ENCODE results near the gene EML5. TPM values are rescaled to one million over a fixed set of nuclear protein-coding genes. Genes with fewer than 3 reads are reported as not detected.
"Not testable (repeated sequence)": the region's sequence is repeated elsewhere in the genome, so short reads cannot be mapped to it uniquely, and the experiment has no call there.

The EML5 gene
- total and polyA plus RNA-seq, 5 donors = 0.14 to 0.82 (median 0.42) TPM

GRCh38 chr14:88825503-88825902 is 32.8 kb upstream of the EML5 start:
- Histone ChIP-seq H3K9me3 (ENCODE audit: control insufficient read depth, low read length) (no peaks in the 10 kb centered on the region), H3K27ac (ENCODE audit: low read length) (no peak overlapping the region), H3K27me3 (ENCODE audit: control insufficient read depth, insufficient read depth) (no peaks in the 10 kb centered on the region), H3K4me1 (ENCODE audit: control insufficient read depth, insufficient read depth, low read length) (no peaks in the 10 kb centered on the region), H3K4me3 (ENCODE audit: low read length) (no peak overlapping the region)
- DNase-seq (no peak), ATAC-seq (no peak)
- intact Hi-C loops (cut with DNase I) = no loop called here
- 96% methylated on average over 9 of the region's 9 CpGs for WGBS

- intact Hi-C loops (cut with DNase I) = no loop called here
- no peaks in the 10 kb centered on the region for H3K27me3 ChIP-seq (ENCODE audit: control insufficient read depth, insufficient read depth)
- 9% methylated on average over 5 of the region's 5 CpGs for WGBS
- H3K4me3 ChIP-seq (ENCODE audit: low read length) = peak overlapping the region; percentile 44
- DNase-seq = no peak
- no peak overlapping the region for H3K27ac ChIP-seq (ENCODE audit: low read length)
- ATAC-seq = no peak
- no peaks in the 10 kb centered on the region for H3K4me1 ChIP-seq (ENCODE audit: control insufficient read depth, insufficient read depth, low read length)
- H3K9me3 ChIP-seq (ENCODE audit: control insufficient read depth, low read length) = no peaks in the 10 kb centered on the region
Observed at GRCh38 chr14:88825078-88825458, 32.3 kb upstream of the EML5 start.

DNA sequence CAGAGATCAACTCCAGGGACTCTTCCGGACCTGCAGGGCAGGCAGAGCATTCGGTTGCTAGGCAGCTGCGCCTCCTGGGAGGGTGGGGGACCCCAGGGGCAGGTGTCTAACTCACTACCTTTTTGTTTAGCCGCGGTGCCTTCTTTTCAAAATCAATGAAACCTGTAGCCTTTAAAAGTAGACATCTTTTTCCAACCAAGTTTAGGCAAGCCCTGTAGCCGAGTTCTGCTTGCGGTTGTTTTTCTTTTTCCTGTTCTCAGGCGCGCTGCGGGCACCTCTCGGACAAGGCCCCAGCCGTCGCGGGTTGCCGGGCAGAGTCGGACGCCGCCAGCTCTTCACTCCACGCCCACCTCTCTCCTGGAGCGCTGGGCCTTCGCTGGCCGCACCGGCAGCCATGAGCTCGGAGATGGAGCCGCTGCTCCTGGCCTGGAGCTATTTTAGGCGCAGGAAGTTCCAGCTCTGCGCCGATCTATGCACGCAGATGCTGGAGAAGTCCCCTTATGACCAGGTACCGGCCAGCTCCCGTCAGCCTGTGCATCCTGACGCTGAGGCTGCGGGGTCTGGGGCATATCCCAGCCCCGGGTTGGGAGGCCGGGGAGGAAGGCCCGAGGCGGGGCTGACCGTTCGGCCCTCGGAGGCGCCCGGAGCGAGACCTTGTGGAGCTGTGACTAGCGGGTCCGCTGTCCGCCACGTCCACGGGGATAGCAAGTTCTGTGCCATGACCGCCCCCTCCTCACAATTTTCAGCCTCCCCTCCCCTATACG is 31.7 kb upstream of the EML5 start, which contains the start of gene TTC8:
Gene TTC8 (plus strand): TSS at position 338 of the 764 bp plus-strand sequence. CDS start 57 bp downstream, at position 395.
- DNase-seq (peak; percentile 91 to 94 (median 94)), ATAC-seq (peak; percentile 100)
- H3K4me3 ChIP-seq (ENCODE audit: low read length) = peak within 1 kb of the TSS; percentile 44
- H3K27me3 ChIP-seq (ENCODE audit: control insufficient read depth, insufficient read depth) = no peaks in the 10 kb centered on the region
- peak within 1 kb of the TSS; percentile 74 for H3K27ac ChIP-seq (ENCODE audit: low read length)
- no peaks in the 10 kb centered on the region for H3K4me1 ChIP-seq (ENCODE audit: control insufficient read depth, insufficient read depth, low read length)
- intact Hi-C loops (cut with DNase I) = no loop called here
- H3K9me3 ChIP-seq (ENCODE audit: control insufficient read depth, low read length) = no peaks in the 10 kb centered on the region
- under 1% methylated on average over 50 of the region's 50 CpGs for WGBS

GRCh38 chr14:88823968-88824313 is 31.2 kb upstream of the EML5 start:
- H3K27me3 ChIP-seq (ENCODE audit: control insufficient read depth, insufficient read depth) = no peaks in the 10 kb centered on the region
- ATAC-seq (no peak), DNase-seq (no peak)
- H3K4me3 ChIP-seq (ENCODE audit: low read length) = peak overlapping the region; percentile 44
- H3K4me1 ChIP-seq (ENCODE audit: control insufficient read depth, insufficient read depth, low read length) = no peaks in the 10 kb centered on the region
- H3K9me3 ChIP-seq (ENCODE audit: control insufficient read depth, low read length) = no peaks in the 10 kb centered on the region
- no peak overlapping the region for H3K27ac ChIP-seq (ENCODE audit: low read length)
- intact Hi-C loops (cut with DNase I) = no loop called here
- 9% methylated on average over 9 of the region's 9 CpGs for WGBS

DNA sequence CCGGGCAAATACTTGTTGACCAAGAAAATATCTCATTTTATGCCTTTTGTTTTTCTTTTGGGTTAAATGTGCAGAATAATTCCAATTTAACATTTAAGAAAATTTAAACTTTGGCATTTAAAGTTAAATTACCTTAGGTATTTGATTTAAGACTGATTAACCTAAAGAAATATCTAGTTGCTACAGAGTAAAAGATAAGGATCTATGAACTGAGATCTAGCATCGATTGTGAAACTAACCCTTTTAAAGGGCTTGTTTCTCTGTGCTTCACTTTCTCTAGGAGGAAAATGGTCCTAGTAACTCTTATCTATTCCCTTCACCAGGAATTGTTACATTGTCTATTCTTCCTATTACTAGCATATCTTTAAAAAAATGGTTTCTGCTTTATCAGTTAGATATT is 29.1 kb upstream of the EML5 start:
- H3K27me3 ChIP-seq (ENCODE audit: control insufficient read depth, insufficient read depth) = no peaks in the 10 kb centered on the region
- no peak overlapping the region for H3K4me3 ChIP-seq (ENCODE audit: low read length)
- no peaks in the 10 kb centered on the region for H3K4me1 ChIP-seq (ENCODE audit: control insufficient read depth, insufficient read depth, low read length)
- no peak overlapping the region for H3K27ac ChIP-seq (ENCODE audit: low read length)
- no peaks in the 10 kb centered on the region for H3K9me3 ChIP-seq (ENCODE audit: control insufficient read depth, low read length)
- ATAC-seq = no peak
- WGBS = 73% methylated on average over 2 of the region's 2 CpGs
- intact Hi-C loops (cut with DNase I) = no loop called here
- DNase-seq = no peak

DNA sequence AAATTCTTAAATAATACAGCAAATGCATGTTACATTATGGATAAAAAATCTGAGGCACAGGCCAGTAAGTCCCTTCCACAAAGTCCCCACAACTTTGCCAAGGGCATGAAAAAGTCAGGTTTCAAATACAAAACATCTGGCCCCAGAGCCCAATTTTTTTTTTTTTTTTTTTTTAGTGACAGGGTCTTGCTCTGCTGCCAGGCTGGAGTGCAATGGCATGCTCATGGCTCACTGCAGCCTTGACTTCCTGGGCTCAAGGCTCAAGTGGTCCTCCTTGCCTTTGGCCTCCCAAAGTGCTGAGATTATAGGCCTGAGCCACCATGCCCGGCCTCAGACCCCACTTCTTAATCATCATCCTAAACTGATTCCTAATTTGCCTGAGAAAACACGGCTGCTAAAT is 28.6 kb upstream of the EML5 start:
- WGBS = 86% methylated on average over 2 of the region's 2 CpGs
- no peaks in the 10 kb centered on the region for H3K4me1 ChIP-seq (ENCODE audit: control insufficient read depth, insufficient read depth, low read length)
- H3K27ac ChIP-seq (ENCODE audit: low read length) = no peak overlapping the region
- no peak overlapping the region for H3K4me3 ChIP-seq (ENCODE audit: low read length)
- intact Hi-C loops (cut with DNase I) = no loop called here
- DNase-seq = no peak
- no peaks in the 10 kb centered on the region for H3K27me3 ChIP-seq (ENCODE audit: control insufficient read depth, insufficient read depth)
- ATAC-seq = no peak
- H3K9me3 ChIP-seq (ENCODE audit: control insufficient read depth, low read length) = no peaks in the 10 kb centered on the region

DNA sequence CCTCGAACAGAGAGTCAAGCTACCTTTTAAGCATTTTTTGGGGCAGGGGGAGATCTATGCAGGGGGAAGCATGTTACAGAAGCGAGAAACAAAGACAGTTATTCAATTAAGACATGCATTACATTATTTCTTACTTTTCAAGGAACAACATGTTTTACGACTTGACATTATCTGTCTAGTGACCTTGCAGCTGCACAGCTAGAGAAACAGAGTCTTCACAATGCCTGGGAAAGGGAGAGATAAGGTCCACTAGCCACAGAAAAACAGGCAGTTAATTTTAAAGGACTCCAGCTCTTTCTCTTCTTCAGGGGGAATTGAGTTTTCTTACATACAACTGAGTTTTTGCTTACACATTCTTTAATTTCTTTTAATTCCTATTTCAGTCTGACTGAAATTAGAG is 26.9 kb upstream of the EML5 start:
- ATAC-seq; H3K9me3 ChIP-seq (ENCODE audit: control insufficient read depth, low read length); H3K27me3 ChIP-seq (ENCODE audit: control insufficient read depth, insufficient read depth); intact Hi-C loops (cut with DNase I); H3K4me1 ChIP-seq (ENCODE audit: control insufficient read depth, insufficient read depth, low read length); H3K4me3 ChIP-seq (ENCODE audit: low read length); H3K27ac ChIP-seq (ENCODE audit: low read length); DNase-seq: not testable (repeated sequence)
- WGBS = 40% methylated on average over 3 of the region's 3 CpGs

DNA sequence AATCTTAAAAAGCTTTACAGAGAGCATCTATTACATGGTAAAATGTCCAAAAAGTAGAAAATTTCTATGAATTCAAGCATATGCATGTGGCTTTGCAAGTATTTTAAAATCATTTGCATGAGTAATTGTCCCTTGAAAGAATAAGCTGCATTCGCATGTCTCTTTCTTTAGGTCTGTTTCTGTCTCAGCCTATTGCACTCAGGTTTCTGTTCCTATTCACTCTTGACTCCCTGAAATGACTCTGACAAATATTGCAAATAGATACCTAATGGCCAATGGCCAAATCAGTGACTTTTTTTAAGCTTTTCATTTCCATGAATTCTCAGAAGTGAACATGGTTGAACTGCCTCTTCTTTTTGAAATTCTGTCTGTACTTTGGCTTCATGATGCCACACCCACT is 25.3 kb upstream of the EML5 start:
- H3K4me3 ChIP-seq (ENCODE audit: low read length) = no peak overlapping the region
- no peak overlapping the region for H3K27ac ChIP-seq (ENCODE audit: low read length)
- ATAC-seq (no peak), DNase-seq (no peak)
- intact Hi-C loops (cut with DNase I) = no loop called here
- WGBS = 88% methylated on average over 1 of the region's 1 CpG
- H3K9me3 ChIP-seq (ENCODE audit: control insufficient read depth, low read length) = no peaks in the 10 kb centered on the region
- H3K27me3 ChIP-seq (ENCODE audit: control insufficient read depth, insufficient read depth) = no peaks in the 10 kb centered on the region
- H3K4me1 ChIP-seq (ENCODE audit: control insufficient read depth, insufficient read depth, low read length) = no peaks in the 10 kb centered on the region

GRCh38 chr14:88815980-88816379 is 23.2 kb upstream of the EML5 start:
- Histone ChIP-seq H3K4me3 (ENCODE audit: low read length) (no peak overlapping the region), H3K4me1 (ENCODE audit: control insufficient read depth, insufficient read depth, low read length) (no peaks in the 10 kb centered on the region), H3K9me3 (ENCODE audit: control insufficient read depth, low read length) (no peaks in the 10 kb centered on the region), H3K27ac (ENCODE audit: low read length) (no peak overlapping the region), H3K27me3 (ENCODE audit: control insufficient read depth, insufficient read depth) (no peaks in the 10 kb centered on the region)
- intact Hi-C loops (cut with DNase I) = no loop called here
- ATAC-seq (no peak), DNase-seq (no peak)
- 85% methylated on average over 4 of the region's 4 CpGs for WGBS

DNA sequence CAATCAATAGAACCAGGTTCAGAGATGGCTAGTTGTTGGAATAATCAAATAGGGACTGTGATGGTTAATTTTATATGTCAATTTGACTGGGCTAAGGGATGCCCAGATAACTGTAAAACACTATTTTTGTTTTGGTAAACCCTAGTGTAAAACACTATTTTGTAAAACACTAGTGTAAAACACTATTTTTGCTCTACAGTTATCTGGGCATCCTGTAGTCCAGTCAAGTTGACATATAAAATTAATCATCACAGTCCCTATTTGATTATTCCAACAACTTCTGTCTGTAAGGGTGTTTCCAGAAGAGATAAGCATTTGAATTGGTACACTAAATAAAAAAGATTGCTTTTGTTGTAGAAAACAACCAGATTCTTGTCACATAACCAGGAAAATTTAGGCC is 15.6 kb upstream of the EML5 start:
- Histone ChIP-seq H3K27me3 (ENCODE audit: control insufficient read depth, insufficient read depth) (no peaks in the 10 kb centered on the region), H3K4me3 (ENCODE audit: low read length) (no peak overlapping the region), H3K27ac (ENCODE audit: low read length) (no peak overlapping the region), H3K9me3 (ENCODE audit: control insufficient read depth, low read length) (peaks cover 3% of the 10 kb centered on the region), H3K4me1 (ENCODE audit: control insufficient read depth, insufficient read depth, low read length) (no peaks in the 10 kb centered on the region)
- intact Hi-C loops (cut with DNase I) = no loop called here
- ATAC-seq = no peak
- no peak for DNase-seq

DNA sequence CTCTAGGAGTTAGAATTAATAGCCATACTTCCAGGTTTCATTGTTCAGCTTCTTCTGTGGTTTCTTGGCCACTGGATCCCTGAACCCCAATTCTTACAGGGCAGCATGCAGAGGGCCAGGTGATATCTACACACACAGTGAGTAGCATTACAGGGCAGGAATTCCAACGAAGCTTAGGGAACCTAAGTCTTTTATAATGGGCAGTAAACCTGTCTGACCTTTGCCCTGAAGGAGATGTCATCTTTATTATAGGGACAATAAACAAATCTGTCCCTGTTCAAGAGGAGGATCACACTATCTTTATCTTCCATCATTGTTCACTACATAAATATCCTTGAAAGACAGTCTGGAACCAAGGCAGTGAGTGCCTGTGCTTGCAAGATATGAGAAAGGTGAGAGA is 11.7 kb upstream of the EML5 start:
- no peak for DNase-seq
- WGBS = 69% methylated on average over 1 of the region's 1 CpG
- intact Hi-C loops (cut with DNase I) = no loop called here
- no peaks in the 10 kb centered on the region for H3K27me3 ChIP-seq (ENCODE audit: control insufficient read depth, insufficient read depth)
- no peak overlapping the region for H3K27ac ChIP-seq (ENCODE audit: low read length)
- no peak overlapping the region for H3K4me3 ChIP-seq (ENCODE audit: low read length)
- ATAC-seq = no peak
- H3K4me1 ChIP-seq (ENCODE audit: control insufficient read depth, insufficient read depth, low read length) = no peaks in the 10 kb centered on the region
- H3K9me3 ChIP-seq (ENCODE audit: control insufficient read depth, low read length) = peaks cover 3% of the 10 kb centered on the region

DNA sequence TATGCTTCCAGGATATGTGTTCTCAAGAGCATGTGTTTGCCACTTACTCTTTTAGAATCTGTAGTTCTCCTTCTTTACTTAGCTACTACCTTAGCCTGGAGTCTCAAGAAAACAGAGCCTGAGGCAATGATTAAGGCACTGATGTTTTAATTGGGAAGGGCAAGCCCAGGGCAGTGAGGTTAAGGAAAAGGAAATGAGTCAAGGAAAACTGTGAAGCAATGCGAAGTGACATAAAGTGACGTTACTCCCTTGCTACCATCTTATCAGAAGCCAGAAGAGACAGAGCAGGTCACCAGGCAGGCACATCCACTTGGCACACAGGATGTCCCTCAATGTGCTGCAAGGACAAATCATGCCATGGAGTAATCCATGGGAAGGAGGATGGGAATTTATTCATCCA is 11.3 kb upstream of the EML5 start:
- Histone ChIP-seq H3K27ac (ENCODE audit: low read length) (no peak overlapping the region), H3K4me1 (ENCODE audit: control insufficient read depth, insufficient read depth, low read length) (no peaks in the 10 kb centered on the region), H3K9me3 (ENCODE audit: control insufficient read depth, low read length) (peaks cover 3% of the 10 kb centered on the region), H3K27me3 (ENCODE audit: control insufficient read depth, insufficient read depth) (no peaks in the 10 kb centered on the region), H3K4me3 (ENCODE audit: low read length) (no peak overlapping the region)
- 45% methylated on average over 2 of the region's 2 CpGs for WGBS
- intact Hi-C loops (cut with DNase I) = no loop called here
- no peak for DNase-seq
- peak in 1 of 2 donors; percentile 31 for ATAC-seq

All from right cardiac atrium (tissue), 5 donors.